GM23338 (cell line): ENCODE measurements around the gene CARMIL1. TPM values are rescaled to one million over a fixed set of nuclear protein-coding genes. Genes with fewer than 3 reads are reported as not detected.

Experiments
- ATAC-seq: fragments of 200-7000 bp; cut with Tn5 transposase; 3 replicates; pipeline ENCODE4 v1.9.1; 2020
- DNase-seq: peaks from one replicate; pipeline ENCODE4 v3.0.0-alpha.2; 2015; ENCODE audit warnings: low spot score
- H2AFZ ChIP-seq: fragments of 200-600 bp; sonication (generic); 2 replicates; pipeline ENCODE4 v1.8.0; 2016; ENCODE audit warnings: antibody characterized with exemption, mild to moderate bottlenecking, moderate library complexity
- H3F3A ChIP-seq: fragments of 200-600 bp; sonication (generic); replicated peaks from 2 replicates; pipeline ENCODE4 v1.8.0; 2017; ENCODE audit warnings: antibody characterized with exemption, mixed run types, low read depth
- H3K27ac ChIP-seq: fragments of 200-600 bp; sonication (generic); 2 replicates; pipeline ENCODE4 v1.6.1; 2016; ENCODE audit warnings: low read depth
- H3K27me3 ChIP-seq: fragments of 200-600 bp; sonication (generic); 2 replicates; pipeline ENCODE4 v1.8.0; 2016; ENCODE audit warnings: mild to moderate bottlenecking, mixed run types, moderate library complexity; ENCODE audit not compliant: insufficient read depth
- H3K36me3 ChIP-seq: fragments of 200-600 bp; sonication (generic); 2 replicates; pipeline ENCODE4 v1.8.0; 2016; ENCODE audit warnings: mild to moderate bottlenecking; ENCODE audit not compliant: insufficient read depth
- H3K4me1 ChIP-seq: fragments of 200-600 bp; sonication (generic); 2 replicates; pipeline ENCODE4 v1.8.0; 2016; ENCODE audit warnings: mild to moderate bottlenecking, moderate library complexity; ENCODE audit not compliant: insufficient read depth
- H3K4me2 ChIP-seq: fragments of 200-600 bp; sonication (generic); 2 replicates; pipeline ENCODE4 v1.7.1; 2017; ENCODE audit warnings: mixed run types
- H3K4me3 ChIP-seq: fragments of 200-600 bp; sonication (generic); 2 replicates; pipeline ENCODE4 v1.6.1; 2016; ENCODE audit warnings: mixed run types
- H3K79me2 ChIP-seq: fragments of 200-600 bp; sonication (generic); replicated peaks from 2 replicates; pipeline ENCODE4 v1.8.0; 2017; ENCODE audit warnings: mild to moderate bottlenecking; ENCODE audit not compliant: insufficient read depth
- H3K9me2 ChIP-seq: fragments of 200-600 bp; sonication (generic); 2 replicates; pipeline ENCODE4 v1.8.0; 2017; ENCODE audit not compliant: insufficient read depth
- H4K20me1 ChIP-seq: fragments of 200-600 bp; sonication (generic); replicated peaks from 2 replicates; pipeline ENCODE4 v1.8.0; 2017; ENCODE audit warnings: mild to moderate bottlenecking; ENCODE audit not compliant: insufficient read depth
- H3K27ac Mint-ChIP-seq: 2 replicates; pipeline ENCODE4 v1.8.0; 2020; ENCODE audit warnings: inconsistent platforms, mild to moderate bottlenecking, moderate library complexity, mixed read lengths
- H3K27me3 Mint-ChIP-seq: 3 replicates; pipeline ENCODE4 v1.8.0; 2022; ENCODE audit warnings: low read depth, mild to moderate bottlenecking, moderate library complexity, mixed read lengths, inconsistent platforms; ENCODE audit not compliant: insufficient read depth, poor library complexity
- H3K36me3 Mint-ChIP-seq: 3 replicates; pipeline ENCODE4 v1.8.0; 2021; ENCODE audit warnings: low read depth, mild to moderate bottlenecking, inconsistent platforms, moderate library complexity, mixed read lengths
- H3K4me1 Mint-ChIP-seq: 3 replicates; pipeline ENCODE4 v1.8.0; 2020; ENCODE audit warnings: mild to moderate bottlenecking, inconsistent platforms, mixed read lengths
- H3K4me3 Mint-ChIP-seq: 3 replicates; pipeline ENCODE4 v1.8.0; 2021; ENCODE audit warnings: moderate library complexity, mild to moderate bottlenecking, inconsistent platforms, mixed read lengths
- H3K9me3 Mint-ChIP-seq: 3 replicates; pipeline ENCODE4 v1.8.0; 2020; ENCODE audit warnings: moderate library complexity, mild to moderate bottlenecking, inconsistent platforms, mixed read lengths
- EZH2 ChIP-seq: fragments of 200-600 bp; sonication (generic); IDR thresholded peaks from one replicate; pipeline ENCODE4 v1.8.0; 2017; ENCODE audit warnings: antibody characterized with exemption, mild to moderate bottlenecking, low read depth; ENCODE audit not compliant: unreplicated experiment
- JUNB ChIP-seq: IDR thresholded peaks from one replicate; pipeline ENCODE4 v1.6.1; 2016; ENCODE audit warnings: antibody characterized with exemption; ENCODE audit not compliant: unreplicated experiment
- REST ChIP-seq: IDR thresholded peaks from one replicate; pipeline ENCODE4 v1.6.1; 2018; ENCODE audit warnings: antibody characterized with exemption; ENCODE audit not compliant: unreplicated experiment
- STAT1 ChIP-seq: IDR thresholded peaks from one replicate; pipeline ENCODE4 v1.6.1; 2016; ENCODE audit warnings: antibody characterized with exemption; ENCODE audit not compliant: unreplicated experiment
- ZNF331 ChIP-seq: fragments of 250-450 bp; sonication (Bioruptor Pico); IDR thresholded peaks from 2 replicates; pipeline ENCODE4 v1.5.0; 2020; ENCODE audit warnings: low read depth, mild to moderate bottlenecking, moderate library complexity
- ZNF462 ChIP-seq: fragments of 250-450 bp; sonication (Bioruptor Pico); IDR thresholded peaks from 2 replicates; pipeline ENCODE4 v1.5.0; 2020; ENCODE audit warnings: mild to moderate bottlenecking, moderate library complexity
- polyA plus RNA-seq: library from polyadenylated mRNA; unstranded; fragments of >200 nt; fragmentation: Nextera tagmentation; extraction: Ambion mirVana; gene quantifications from 2 replicates; pipeline ENCODE4 v1.2.1, GENCODE V29; 2016
- total RNA-seq: library from RNA; depleted of rRNA; stranded (reverse); fragments of >200 nt; shearing (Covaris generic); gene quantifications from 2 replicates; pipeline ENCODE4 v1.2.3, GENCODE V29; 2014

Gene CARMIL1
- total and polyA plus RNA-seq, 2 experiments from 2014 or later, result 43.2 to 66.9 TPM

- TF ChIP-seq REST, result no peak
- TF ChIP-seq ZNF331 (CRISPR knock-in tag), result no peak
- no peak for TF ChIP-seq JUNB
Observed at GRCh38 chr6:25389471-25389870, 110.3 kb downstream of the CARMIL1 start (continued).

GRCh38 chr6:25392372-25392771 is 113.2 kb downstream of the CARMIL1 start:
- Histone ChIP-seq H3K27me3 (no peaks in the 10 kb centered on the region), H3K4me1 (peaks cover 9% of the 10 kb centered on the region; the same call in 1 of the 2 replicates), H3K9me2 (no peaks in the 10 kb centered on the region), H2AFZ (no peak overlapping the region), H4K20me1 (no peaks in the 10 kb centered on the region; the same call in 1 of the 2 replicates), H3K4me2 (no peak overlapping the region), H3K4me3 (no peak overlapping the region), H3K27ac (no peak overlapping the region), H3F3A (no peaks in the 10 kb centered on the region), H3K79me2 (peaks cover 88% of the 10 kb centered on the region), H3K36me3 (no peaks in the 10 kb centered on the region)
- H3K36me3 Mint-ChIP-seq, result no peaks in the 10 kb centered on the region
- peaks cover 2% of the 10 kb centered on the region for H3K27me3 Mint-ChIP-seq
- no peak overlapping the region for H3K4me3 Mint-ChIP-seq
- H3K27ac Mint-ChIP-seq, result no peak overlapping the region
- ATAC-seq (no peak), DNase-seq (no peak)
- no peaks in the 10 kb centered on the region for H3K9me3 Mint-ChIP-seq
- TF ChIP-seq EZH2 (no peak), STAT1 (no peak), REST (no peak)
- H3K4me1 Mint-ChIP-seq, result peaks cover 20% of the 10 kb centered on the region

GRCh38 chr6:25395731-25396130 is 116.6 kb downstream of the CARMIL1 start:
- no peak overlapping the region for H3K27ac ChIP-seq
- ATAC-seq, result no peak
- peaks cover 21% of the 10 kb centered on the region for H3K4me1 ChIP-seq
- Mint-ChIP-seq H3K9me3 (no peaks in the 10 kb centered on the region), H3K27me3 (peaks cover 2% of the 10 kb centered on the region), H3K27ac (no peak overlapping the region), H3K4me1 (peaks cover 43% of the 10 kb centered on the region), H3K36me3 (no peaks in the 10 kb centered on the region), H3K4me3 (no peak overlapping the region)
- H3K4me3 ChIP-seq, result no peak overlapping the region
- DNase-seq, result no peak
- no peaks in the 10 kb centered on the region for H3K9me2 ChIP-seq
- no peak overlapping the region for H2AFZ ChIP-seq
- no peaks in the 10 kb centered on the region; the same call in 1 of the 2 replicates for H4K20me1 ChIP-seq
- peaks cover 89% of the 10 kb centered on the region for H3K79me2 ChIP-seq
- H3K4me2 ChIP-seq, result no peak overlapping the region
- H3F3A ChIP-seq, result no peaks in the 10 kb centered on the region
- H3K36me3 ChIP-seq, result no peaks in the 10 kb centered on the region
- no peaks in the 10 kb centered on the region for H3K27me3 ChIP-seq
- no peak for TF ChIP-seq ZNF462
- no peak for TF ChIP-seq ZNF331 (CRISPR knock-in tag)
